SU-DHL-6 (cell line): ENCODE results near the gene C2CD3.

Source experiments
- CTCF ChIP-seq: fragments of 200-600 bp; sonication (generic); IDR thresholded peaks from one replicate; pipeline ENCODE4 v1.5.1; 2017; ENCODE audit warnings: antibody characterized with exemption, mild to moderate bottlenecking, low read length, moderate library complexity; ENCODE audit not compliant: insufficient read depth, poor library complexity, severe bottlenecking
- EZH2phosphoT487 ChIP-seq: fragments of 200-600 bp; sonication (generic), shearing (Covaris generic); conservative IDR thresholded peaks from 2 replicates; pipeline ENCODE4 v1.6.1; 2018; ENCODE audit warnings: mild to moderate bottlenecking, antibody characterized with exemption, low read length, moderate library complexity, mixed read lengths

- TF ChIP-seq CTCF (no peak), EZH2phosphoT487 (no peak)
Observed at GRCh38 chr11:74072721-74073120, 98.1 kb downstream of the C2CD3 start.
